ENCODE data around the gene NKAIN4.

The NKAIN4 gene

DNA sequence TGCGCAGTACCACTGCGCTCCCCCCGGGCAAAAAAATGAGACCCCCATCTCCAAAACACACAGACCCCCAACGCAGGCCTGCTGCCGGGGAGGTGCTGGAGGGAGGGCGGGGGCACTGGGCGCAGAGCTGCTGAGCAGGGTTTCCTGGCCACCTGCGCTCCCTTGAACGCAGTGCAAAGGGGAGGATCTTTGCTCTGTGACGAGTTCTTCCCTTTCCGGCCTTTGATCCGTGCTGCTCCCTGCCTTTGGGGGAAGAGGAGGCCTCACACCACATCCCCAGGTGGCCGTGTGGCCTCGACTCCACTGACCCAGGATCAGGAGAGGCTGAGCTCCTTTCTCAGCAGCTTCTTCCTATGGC is 29.8 kb upstream of the NKAIN4 start:
- H3K4me3 ChIP-seq (ENCODE audit: low read length), result no peak overlapping the region
- no peak for TF ChIP-seq ZNF274 (IDR thresholded peaks at IDR 0.05; ENCODE audit: low read depth, low read length)

DNA sequence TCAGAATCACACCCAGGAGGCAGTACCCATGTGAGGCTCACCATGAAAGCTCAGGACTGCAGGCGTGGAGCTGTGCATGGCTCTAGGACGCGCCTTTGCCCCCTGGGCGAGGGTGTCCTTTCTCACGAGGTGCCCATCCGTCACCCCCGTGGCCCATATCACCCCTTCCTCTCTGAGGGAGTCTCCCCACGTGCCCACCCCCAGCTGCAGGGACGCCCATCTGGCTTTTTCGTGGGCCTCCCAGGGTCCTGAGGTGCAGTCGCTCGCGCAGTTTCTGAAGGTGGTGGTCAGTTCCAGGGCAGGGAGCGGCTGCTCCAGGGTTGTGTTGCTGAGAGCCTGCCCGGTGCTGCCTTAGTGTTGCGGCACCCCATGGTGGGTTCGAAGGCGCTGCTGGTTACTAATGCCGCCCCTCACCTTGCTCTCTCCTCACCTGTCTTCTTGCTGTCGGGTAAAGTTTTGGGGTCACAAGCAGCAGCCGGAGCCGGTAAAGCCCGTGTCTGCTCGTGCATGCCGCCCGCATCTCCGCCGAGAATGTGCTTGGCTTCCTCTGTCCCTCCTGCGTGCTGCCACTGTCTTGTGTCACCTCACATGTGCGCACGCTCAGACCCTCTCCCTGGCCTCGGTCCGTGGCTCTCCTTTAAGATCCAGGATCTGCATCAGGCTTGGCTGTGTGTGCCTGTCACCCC is 29.3 kb upstream of the NKAIN4 start:
- TF ChIP-seq ZNF274 (IDR thresholded peaks at IDR 0.05; ENCODE audit: low read depth, low read length), result no peak
- H3K4me3 ChIP-seq (ENCODE audit: low read length), result no peak overlapping the region

DNA sequence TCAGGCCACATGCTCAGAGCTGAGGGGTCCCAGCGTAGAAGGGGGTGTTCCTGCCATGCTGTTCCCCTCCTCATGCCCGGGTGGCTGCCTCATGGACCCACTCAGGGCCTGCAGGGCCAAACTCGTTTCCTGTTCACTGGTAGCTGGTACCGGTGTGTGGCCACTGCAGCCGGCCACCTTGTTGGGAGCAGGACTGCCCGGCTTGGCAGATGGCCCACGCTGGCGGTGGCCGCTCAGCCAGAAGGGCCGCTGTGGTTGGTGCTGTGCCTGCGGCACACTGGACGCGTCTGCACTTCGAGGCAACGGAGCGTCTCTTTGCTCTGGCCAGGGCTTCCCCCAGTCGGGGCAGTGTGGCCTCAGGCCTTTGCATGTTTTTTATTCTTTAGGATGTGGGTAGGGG is 28.7 kb upstream of the NKAIN4 start:
- no peak overlapping the region for H3K4me3 ChIP-seq (ENCODE audit: low read length)
- TF ChIP-seq ZNF274 (IDR thresholded peaks at IDR 0.05; ENCODE audit: low read depth, low read length), result no peak

- TF ChIP-seq ZNF274 (IDR thresholded peaks at IDR 0.05; ENCODE audit: low read depth, low read length), result no peak
- no peak overlapping the region for H3K4me3 ChIP-seq (ENCODE audit: low read length)
Observed at GRCh38 chr20:63281742-63282665, 27.7 kb upstream of the NKAIN4 start.

- TF ChIP-seq ZNF274 (IDR thresholded peaks at IDR 0.05; ENCODE audit: low read depth, low read length), result no peak
- H3K4me3 ChIP-seq (ENCODE audit: low read length), result no peak overlapping the region
Observed at GRCh38 chr20:63280929-63281545, 26.8 kb upstream of the NKAIN4 start.

DNA sequence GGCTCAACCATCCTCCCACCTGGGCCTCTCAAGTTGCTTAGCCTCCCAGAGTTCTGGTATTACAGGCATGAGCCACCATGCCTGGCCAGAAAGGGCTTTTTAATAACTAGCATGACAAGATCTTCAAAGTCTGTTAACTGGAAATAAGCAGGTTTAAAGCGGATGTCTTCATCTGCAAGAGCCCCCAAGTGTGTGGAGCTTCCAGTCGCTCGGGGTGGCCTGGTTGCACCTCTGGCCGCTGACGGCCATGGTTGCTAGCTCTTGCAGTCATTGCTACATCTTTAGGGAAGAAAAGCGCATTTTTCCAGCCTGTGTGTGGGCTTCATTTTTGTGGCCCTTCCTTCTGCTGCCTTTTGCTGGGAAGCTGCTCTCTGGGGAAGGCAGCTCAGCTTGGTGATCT is 26.1 kb upstream of the NKAIN4 start:
- H3K4me3 ChIP-seq (ENCODE audit: low read length), result no peak overlapping the region
- TF ChIP-seq ZNF274 (IDR thresholded peaks at IDR 0.05; ENCODE audit: low read depth, low read length), result no peak

GRCh38 chr20:63279931-63280330 is 25.7 kb upstream of the NKAIN4 start:
- TF ChIP-seq ZNF274 (IDR thresholded peaks at IDR 0.05; ENCODE audit: low read depth, low read length), result no peak
- H3K4me3 ChIP-seq (ENCODE audit: low read length), result no peak overlapping the region

- no peak for TF ChIP-seq ZNF274 (IDR thresholded peaks at IDR 0.05; ENCODE audit: low read depth, low read length)
- no peak overlapping the region for H3K4me3 ChIP-seq (ENCODE audit: low read length)
Observed at GRCh38 chr20:63278661-63279060, 24.4 kb upstream of the NKAIN4 start.

GRCh38 chr20:63277466-63278272 is 23.4 kb upstream of the NKAIN4 start:
- H3K4me3 ChIP-seq (ENCODE audit: low read length), result no peak overlapping the region
- no peak for TF ChIP-seq ZNF274 (IDR thresholded peaks at IDR 0.05; ENCODE audit: low read depth, low read length)

GRCh38 chr20:63276956-63277355 is 22.7 kb upstream of the NKAIN4 start:
- TF ChIP-seq ZNF274 (IDR thresholded peaks at IDR 0.05; ENCODE audit: low read depth, low read length), result no peak
- H3K4me3 ChIP-seq (ENCODE audit: low read length), result no peak overlapping the region

DNA sequence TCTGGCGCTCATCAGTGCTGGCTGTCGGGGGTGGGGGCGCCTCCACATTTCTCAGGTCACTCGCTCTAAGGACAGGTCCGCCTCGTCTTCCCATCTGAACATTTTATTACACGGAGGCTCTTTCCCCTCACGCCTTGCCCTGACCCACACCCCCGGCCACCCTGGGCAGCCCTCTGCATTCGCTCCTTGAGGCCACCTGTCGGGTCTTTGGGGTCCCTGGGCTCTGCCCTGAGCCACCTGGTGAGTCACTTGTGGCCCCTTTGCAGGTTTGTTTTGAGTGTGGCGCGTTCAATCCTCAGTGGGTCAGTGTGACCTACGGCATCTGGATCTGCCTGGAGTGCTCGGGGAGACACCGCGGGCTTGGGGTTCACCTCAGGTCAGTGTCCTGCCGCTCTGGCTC is 21.6 kb upstream of the NKAIN4 start:
- no peak for TF ChIP-seq ZNF274 (IDR thresholded peaks at IDR 0.05; ENCODE audit: low read depth, low read length)
- no peak overlapping the region for H3K4me3 ChIP-seq (ENCODE audit: low read length)

DNA sequence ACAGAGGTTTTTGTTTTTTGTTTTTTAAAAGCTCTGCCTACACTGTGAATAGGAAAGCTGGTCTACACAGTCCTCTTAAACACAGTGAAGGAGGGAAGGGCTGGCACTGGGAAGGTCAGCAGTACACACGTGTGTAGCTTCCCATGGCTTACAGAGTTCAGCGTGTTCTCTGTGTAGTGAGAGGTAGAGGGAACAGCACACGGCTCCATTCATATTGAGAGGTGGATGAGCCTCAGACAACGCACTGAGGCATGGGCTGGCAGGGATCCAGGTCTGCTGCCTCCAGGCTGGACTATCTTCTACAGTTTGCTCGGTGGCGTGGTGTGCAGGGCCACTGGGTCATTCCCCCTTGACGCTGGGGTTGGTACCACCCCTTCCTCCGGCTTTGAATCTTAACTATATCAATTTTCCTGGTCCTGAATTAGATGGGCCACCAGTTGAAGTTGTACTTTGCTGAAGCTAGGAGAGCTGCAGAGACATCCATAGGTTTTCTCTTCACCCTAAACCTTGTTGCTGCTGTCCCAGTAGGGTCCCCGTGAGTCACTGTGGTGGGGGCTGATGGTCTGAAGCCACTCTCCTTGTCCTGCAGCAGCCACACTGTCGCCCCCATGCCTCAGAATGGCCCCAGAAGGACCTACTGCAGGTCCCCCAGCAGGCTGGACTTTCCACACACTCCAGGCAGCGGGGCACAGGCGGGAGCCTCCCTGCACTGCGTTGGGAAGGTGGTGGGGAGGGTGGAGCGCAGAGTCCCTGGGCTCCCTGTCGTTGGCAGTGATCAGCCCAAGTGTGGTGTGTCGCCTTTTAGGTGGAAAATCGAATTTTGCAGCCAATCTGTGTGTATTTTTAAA is 20.3 kb upstream of the NKAIN4 start:
- no peak for TF ChIP-seq ZNF274 (IDR thresholded peaks at IDR 0.05; ENCODE audit: low read depth, low read length)
- H3K4me3 ChIP-seq (ENCODE audit: low read length), result no peak overlapping the region

Measured in GM08714 (cell line).